Stromal cell of bone marrow (primary cell): ENCODE measurements around the gene ASCL3.
"Not testable (repeated sequence)": the region's sequence is repeated elsewhere in the genome, so short reads cannot be mapped to it uniquely, and the experiment has no call there.

Experiments
- DNase-seq: peaks from one replicate; pipeline ENCODE4 v3.0.0-alpha.2; 2012; ENCODE audit warnings: low read depth

ASCL3 gene

GRCh38 chr11:8910649-8911026, 32.2 kb downstream of the ASCL3 start:
- no peak for DNase-seq

- no peak for DNase-seq
Measured at GRCh38 chr11:8908099-8908498, 34.7 kb downstream of the ASCL3 start.

GRCh38 chr11:8907116-8907515, 35.7 kb downstream of the ASCL3 start:
- DNase-seq = no peak

- peak; percentile 70 for DNase-seq
Measured at GRCh38 chr11:8905528-8906165, 37.2 kb downstream of the ASCL3 start.

GRCh38 chr11:8899119-8899753, 43.6 kb downstream of the ASCL3 start:
- no peak for DNase-seq

- DNase-seq = not testable (repeated sequence)
Measured at GRCh38 chr11:8891185-8891584, 51.6 kb downstream of the ASCL3 start.
